Transverse colon (tissue), 4 donors: Measurements from ENCODE around the gene SH3RF3.

Experiments used
- EP300 ChIP-seq: sonication (generic); formaldehyde crosslinking; IDR thresholded peaks from one replicate; pipeline ENCODE4 v1.6.1; 2017; ENCODE audit warnings: antibody characterized with exemption, low read depth
- POLR2A ChIP-seq: fragments of 450-650 bp; IDR thresholded peaks from one replicate; pipeline ENCODE4 v1.6.1; 2016; ENCODE audit warnings: antibody characterized with exemption, mild to moderate bottlenecking, moderate library complexity
- POLR2AphosphoS5 ChIP-seq, 3 donors: sonication (generic); formaldehyde crosslinking; IDR thresholded peaks; one replicate each; pipeline ENCODE4 v1.6.1; 2016; ENCODE audit warnings: antibody characterized with exemption in 3 of 3
- TF ChIP-seq, protein P1 (sequence below), 5 experiments: fragments of 200-600 bp in 3 of 5; fragments of 450-650 bp in 2 of 5; sonication (generic) in 3 of 5; IDR thresholded peaks; 1 replicate in 2 of 5; 2 replicates in 3 of 5; pipeline ENCODE4 v1.5.1; 2016 to 2017; ENCODE audit warnings: antibody characterized with exemption in 5 of 5, inconsistent platforms in 3 of 5, mild to moderate bottlenecking in 2 of 5, moderate library complexity in 1 of 5

GRCh38 chr2:109497911-109498870, 369.2 kb downstream of the SH3RF3 start:
- TF ChIP-seq, protein P1, sequence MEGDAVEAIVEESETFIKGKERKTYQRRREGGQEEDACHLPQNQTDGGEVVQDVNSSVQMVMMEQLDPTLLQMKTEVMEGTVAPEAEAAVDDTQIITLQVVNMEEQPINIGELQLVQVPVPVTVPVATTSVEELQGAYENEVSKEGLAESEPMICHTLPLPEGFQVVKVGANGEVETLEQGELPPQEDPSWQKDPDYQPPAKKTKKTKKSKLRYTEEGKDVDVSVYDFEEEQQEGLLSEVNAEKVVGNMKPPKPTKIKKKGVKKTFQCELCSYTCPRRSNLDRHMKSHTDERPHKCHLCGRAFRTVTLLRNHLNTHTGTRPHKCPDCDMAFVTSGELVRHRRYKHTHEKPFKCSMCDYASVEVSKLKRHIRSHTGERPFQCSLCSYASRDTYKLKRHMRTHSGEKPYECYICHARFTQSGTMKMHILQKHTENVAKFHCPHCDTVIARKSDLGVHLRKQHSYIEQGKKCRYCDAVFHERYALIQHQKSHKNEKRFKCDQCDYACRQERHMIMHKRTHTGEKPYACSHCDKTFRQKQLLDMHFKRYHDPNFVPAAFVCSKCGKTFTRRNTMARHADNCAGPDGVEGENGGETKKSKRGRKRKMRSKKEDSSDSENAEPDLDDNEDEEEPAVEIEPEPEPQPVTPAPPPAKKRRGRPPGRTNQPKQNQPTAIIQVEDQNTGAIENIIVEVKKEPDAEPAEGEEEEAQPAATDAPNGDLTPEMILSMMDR (IDR thresholded peaks at IDR 0.05), result no peak
- no peak for TF ChIP-seq POLR2A
- no peak for TF ChIP-seq POLR2AphosphoS5 (IDR thresholded peaks at IDR 0.05)
- TF ChIP-seq EP300, result no peak
